ENCODE data around the gene RBM19. TPM values are rescaled to one million over a fixed set of nuclear protein-coding genes. Genes with fewer than 3 reads are reported as not detected.

The RBM19 gene
- total and polyA plus RNA-seq, 9 donors: 11.6 to 44.0 (median 33.9) TPM

DNA sequence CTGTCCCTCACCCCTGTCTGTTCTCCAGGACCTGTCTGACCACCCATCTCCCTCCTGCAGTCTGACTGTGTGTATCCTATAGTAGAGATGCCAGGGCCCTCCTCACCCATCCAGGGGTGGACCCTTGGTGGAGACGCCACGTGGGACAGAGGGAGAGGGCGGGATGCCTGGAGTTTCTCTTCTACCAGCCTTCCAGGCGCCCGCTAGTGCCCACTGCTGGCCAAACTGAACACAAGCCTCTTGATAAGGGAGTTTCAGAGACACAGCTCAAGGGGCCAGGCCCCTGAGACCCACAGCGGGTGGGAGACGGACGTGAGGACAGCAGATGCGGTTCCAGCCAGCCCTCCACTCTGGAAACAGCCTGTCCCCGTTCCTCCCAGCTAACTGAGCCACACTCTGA, 147.3 kb downstream of the RBM19 start:
- no peaks in the 10 kb centered on the region for H3K4me1 ChIP-seq (ENCODE audit: insufficient read depth)
- H3K4me3 ChIP-seq: no peak overlapping the region
- no peak for DNase-seq
- H3K27me3 ChIP-seq: no peaks in the 10 kb centered on the region
- TF ChIP-seq, protein P1, sequence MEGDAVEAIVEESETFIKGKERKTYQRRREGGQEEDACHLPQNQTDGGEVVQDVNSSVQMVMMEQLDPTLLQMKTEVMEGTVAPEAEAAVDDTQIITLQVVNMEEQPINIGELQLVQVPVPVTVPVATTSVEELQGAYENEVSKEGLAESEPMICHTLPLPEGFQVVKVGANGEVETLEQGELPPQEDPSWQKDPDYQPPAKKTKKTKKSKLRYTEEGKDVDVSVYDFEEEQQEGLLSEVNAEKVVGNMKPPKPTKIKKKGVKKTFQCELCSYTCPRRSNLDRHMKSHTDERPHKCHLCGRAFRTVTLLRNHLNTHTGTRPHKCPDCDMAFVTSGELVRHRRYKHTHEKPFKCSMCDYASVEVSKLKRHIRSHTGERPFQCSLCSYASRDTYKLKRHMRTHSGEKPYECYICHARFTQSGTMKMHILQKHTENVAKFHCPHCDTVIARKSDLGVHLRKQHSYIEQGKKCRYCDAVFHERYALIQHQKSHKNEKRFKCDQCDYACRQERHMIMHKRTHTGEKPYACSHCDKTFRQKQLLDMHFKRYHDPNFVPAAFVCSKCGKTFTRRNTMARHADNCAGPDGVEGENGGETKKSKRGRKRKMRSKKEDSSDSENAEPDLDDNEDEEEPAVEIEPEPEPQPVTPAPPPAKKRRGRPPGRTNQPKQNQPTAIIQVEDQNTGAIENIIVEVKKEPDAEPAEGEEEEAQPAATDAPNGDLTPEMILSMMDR (IDR thresholded peaks at IDR 0.05): no peak
- no peak for TF ChIP-seq POLR2A (IDR thresholded peaks at IDR 0.05)
- no peak for TF ChIP-seq EP300 (IDR thresholded peaks at IDR 0.05)
- H3K36me3 ChIP-seq: no peaks in the 10 kb centered on the region
- WGBS, 3 donors: 87 to 90% (median 88%) methylated on average over 6 to 10 of the region's 10 CpGs
- H3K9me3 ChIP-seq: no peaks in the 10 kb centered on the region
- no peak overlapping the region for H3K27ac ChIP-seq
- intact Hi-C loops (cut with DNase I): no loop called here

DNA sequence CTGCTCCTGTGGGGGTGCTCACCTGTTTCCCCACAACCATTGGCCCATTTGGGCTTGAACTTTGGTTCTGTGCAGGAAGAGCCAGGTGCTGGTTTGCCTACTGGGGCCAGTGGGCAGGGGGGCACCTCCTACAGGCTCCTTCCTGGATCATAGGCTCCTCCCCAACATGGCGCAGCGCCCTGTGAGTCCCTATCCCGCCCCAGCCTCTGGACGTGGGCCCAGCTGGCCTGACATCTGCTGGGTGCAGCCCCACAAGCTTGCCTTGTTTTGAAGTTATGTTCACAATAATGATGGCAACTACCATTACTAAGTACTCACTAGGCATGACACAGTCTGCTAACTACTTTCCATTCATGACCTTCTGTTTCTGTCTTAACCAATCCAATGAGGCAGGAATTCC, 147.8 kb downstream of the RBM19 start:
- H3K27me3 ChIP-seq: no peaks in the 10 kb centered on the region
- H3K4me1 ChIP-seq (ENCODE audit: insufficient read depth): no peaks in the 10 kb centered on the region
- no peak for DNase-seq
- intact Hi-C loops (cut with DNase I): no loop called here
- H3K4me3 ChIP-seq: no peak overlapping the region
- 69 to 80% (median 71%) methylated on average over 4 of the region's 4 CpGs for WGBS, 3 donors
- no peak overlapping the region for H3K27ac ChIP-seq
- no peaks in the 10 kb centered on the region for H3K36me3 ChIP-seq
- TF ChIP-seq POLR2A (IDR thresholded peaks at IDR 0.05) (no peak), EP300 (IDR thresholded peaks at IDR 0.05) (no peak)
- TF ChIP-seq, protein P1 (IDR thresholded peaks at IDR 0.05): no peak
- H3K9me3 ChIP-seq: no peaks in the 10 kb centered on the region

DNA sequence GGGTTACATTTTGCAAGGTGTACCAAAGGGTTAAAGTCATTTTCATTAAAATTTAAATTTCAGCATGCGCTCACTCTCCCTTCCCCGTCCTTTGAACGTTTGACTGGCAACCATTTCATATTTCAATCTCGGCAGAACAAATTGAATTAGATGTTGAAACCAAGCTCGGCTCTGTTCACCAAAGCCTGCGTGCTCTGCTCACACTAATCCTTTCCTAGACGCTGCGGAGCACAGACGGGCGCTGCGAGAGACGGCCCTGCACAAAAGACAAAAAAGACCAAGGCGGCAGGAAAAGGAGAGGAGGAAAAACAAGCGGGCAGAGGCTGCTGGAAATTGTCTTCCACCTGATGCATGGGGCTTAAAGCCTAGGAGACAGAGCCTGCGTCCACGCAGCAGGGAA, 149.3 kb downstream of the RBM19 start:
- Histone ChIP-seq H3K36me3 (no peaks in the 10 kb centered on the region), H3K9me3 (no peaks in the 10 kb centered on the region), H3K4me1 (ENCODE audit: insufficient read depth) (no peaks in the 10 kb centered on the region), H3K27ac (no peak overlapping the region), H3K4me3 (no peak overlapping the region), H3K27me3 (no peaks in the 10 kb centered on the region)
- TF ChIP-seq POLR2A (IDR thresholded peaks at IDR 0.05) (no peak), EP300 (IDR thresholded peaks at IDR 0.05) (no peak)
- TF ChIP-seq, protein P1 (IDR thresholded peaks at IDR 0.05): no peak
- intact Hi-C loops (cut with DNase I): no loop called here
- 77 to 84% (median 79%) methylated on average over 16 of the region's 16 CpGs for WGBS, 3 donors
- DNase-seq: no peak

DNA sequence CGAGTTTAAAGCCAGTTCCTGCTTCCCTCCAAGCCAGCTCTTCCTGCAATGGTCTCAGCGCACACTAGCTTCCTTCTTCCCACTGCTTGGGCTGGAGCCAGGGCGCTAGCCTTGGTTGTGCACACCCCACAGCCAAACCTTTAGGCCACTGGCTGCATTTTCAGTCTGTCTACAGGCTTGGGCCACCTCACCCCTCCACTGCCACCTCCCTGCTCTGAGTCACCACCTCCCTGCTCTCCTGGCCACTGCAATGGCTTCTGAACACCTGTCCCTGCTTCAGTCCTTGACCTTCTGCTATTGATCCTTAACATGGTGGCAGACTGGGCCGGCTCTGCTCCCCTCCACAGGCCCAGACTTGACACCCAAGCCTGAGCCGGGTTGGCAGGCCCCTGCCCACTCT, 151.1 kb downstream of the RBM19 start:
- H3K36me3 ChIP-seq: no peaks in the 10 kb centered on the region
- TF ChIP-seq POLR2A (IDR thresholded peaks at IDR 0.05): no peak
- TF ChIP-seq, protein P1 (IDR thresholded peaks at IDR 0.05): no peak
- no peak for TF ChIP-seq EP300 (IDR thresholded peaks at IDR 0.05)

DNA sequence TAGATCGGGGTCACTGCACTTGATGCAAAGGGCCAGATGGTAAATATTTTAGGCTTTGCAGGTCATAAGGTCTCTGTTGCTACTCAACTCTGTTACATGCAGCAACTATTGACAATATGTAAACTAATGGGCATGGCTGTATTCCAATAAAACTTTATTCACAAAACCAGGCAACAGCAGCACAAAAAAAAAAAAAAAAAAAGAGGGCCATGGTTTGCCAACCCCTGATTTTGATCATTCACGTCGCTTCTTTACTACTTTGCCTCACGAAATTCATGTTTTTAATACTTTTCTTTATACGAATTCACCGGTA, 152.9 kb downstream of the RBM19 start:
- intact Hi-C loops (cut with DNase I): no loop called here
- H3K4me3 ChIP-seq: no peak overlapping the region
- 78 to 95% (median 79%) methylated on average over 6 of the region's 6 CpGs for WGBS, 3 donors
- no peaks in the 10 kb centered on the region for H3K9me3 ChIP-seq
- H3K27ac ChIP-seq: no peak overlapping the region
- TF ChIP-seq EP300 (IDR thresholded peaks at IDR 0.05) (no peak), POLR2A (IDR thresholded peaks at IDR 0.05) (no peak)
- TF ChIP-seq, protein P1 (IDR thresholded peaks at IDR 0.05): no peak
- no peaks in the 10 kb centered on the region for H3K36me3 ChIP-seq
- DNase-seq: no peak
- H3K27me3 ChIP-seq: no peaks in the 10 kb centered on the region
- H3K4me1 ChIP-seq (ENCODE audit: insufficient read depth): no peaks in the 10 kb centered on the region

More for the DNA sequence above, 151.1 kb downstream of the RBM19 start:
- intact Hi-C loops (cut with DNase I): no loop called here
- Histone ChIP-seq H3K4me1 (ENCODE audit: insufficient read depth) (no peaks in the 10 kb centered on the region), H3K27me3 (no peaks in the 10 kb centered on the region), H3K4me3 (no peak overlapping the region), H3K27ac (no peak overlapping the region), H3K9me3 (no peaks in the 10 kb centered on the region)
- WGBS, 3 donors: 76 to 88% (median 86%) methylated on average over 4 to 5 of the region's 5 CpGs
- no peak for DNase-seq
